K562 (cell line): Measurements from ENCODE around the gene POLA1. TPM values are rescaled to one million over a fixed set of nuclear protein-coding genes. Genes with fewer than 3 reads are reported as not detected.

Source experiments
- ATAC-seq: fragments of 200-7000 bp; cut with Tn5 transposase; 3 replicates; pipeline ENCODE4 v1.9.1; 2020; ENCODE audit warnings: moderate library complexity
- BruUV-seq: library from RNA; stranded (reverse); fragments of 400-500 nt; replicated peaks from 2 replicates; lab custom pipeline; 2021; lab: Mats Ljungman, UMichigan
- CTCF ChIA-PET: fragments of 300-600 bp; formaldehyde crosslinking; extraction: SDS; loops from one replicate; lab custom pipeline; 2021; ENCODE audit warnings: low intra/inter-chr PET ratio; lab: Yijun Ruan, JAX
- POLR2A ChIA-PET: fragments of 300-600, 350-650 bp; sonication (Branson Sonifier 250); formaldehyde crosslinking; extraction: SDS; loops from one replicate; lab custom pipeline; 2021; ENCODE audit warnings: antibody characterized with exemption, inconsistent platforms; lab: Yijun Ruan, JAX
- DNase-seq, 4 experiments: peaks; one replicate each; pipeline versions ENCODE4 v3.0.0 to v3.0.0-alpha.2; 2011 to 2018; ENCODE audit warnings: low spot score in 3 of 4, mixed read lengths in 3 of 4; ENCODE audit errors: extremely low read depth in 1 of 4
- FAIRE-seq: peaks from 2 replicates; lab custom pipeline; 2011; peaks lifted over from hg19 to GRCh38; lab: Jason Lieb, UNC
- H2AFZ ChIP-seq: 2 replicates; pipeline ENCODE4 v1.6.0; 2011; ENCODE audit warnings: low read depth, low read length, control low read depth, inconsistent platforms
- H3K27ac ChIP-seq: fragments of 200-600 bp; 3 replicates; pipeline ENCODE4 v1.8.0; 2011; ENCODE audit warnings: low read depth, mild to moderate bottlenecking, control low read depth, inconsistent platforms, low read length, moderate library complexity, mixed read lengths; ENCODE audit errors: extremely low read depth
- H3K27me3 ChIP-seq, 2 experiments: fragments of 300-600 bp in 1 of 2; 2 replicates in 1 of 2; 3 replicates in 1 of 2; pipeline versions ENCODE4 v1.6.0 to v1.8.0; 2011; ENCODE audit warnings: inconsistent platforms in 2 of 2, low read length in 2 of 2, mild to moderate bottlenecking in 1 of 2, mixed read lengths in 1 of 2, moderate library complexity in 1 of 2; ENCODE audit not compliant: control insufficient read depth in 2 of 2, insufficient read depth in 2 of 2
- H3K36me3 ChIP-seq: fragments of 300-600 bp; 3 replicates; pipeline ENCODE4 v1.8.0; 2011; ENCODE audit warnings: mild to moderate bottlenecking, low read length, inconsistent platforms; ENCODE audit not compliant: control insufficient read depth, insufficient read depth
- H3K4me1 ChIP-seq, 2 experiments: fragments of 200-600 bp in 1 of 2; replicated peaks in 1 of 2; 2 replicates in 1 of 2; 3 replicates in 1 of 2; pipeline versions ENCODE4 v1.5.1 to v1.8.0; 2011; ENCODE audit warnings: inconsistent platforms in 2 of 2, low read length in 2 of 2, mild to moderate bottlenecking in 1 of 2, mixed read lengths in 1 of 2, moderate library complexity in 1 of 2; ENCODE audit not compliant: control insufficient read depth in 2 of 2, insufficient read depth in 2 of 2
- H3K4me2 ChIP-seq: 2 replicates; pipeline ENCODE4 v1.6.1; 2011; ENCODE audit warnings: low read length, control low read depth, inconsistent platforms, mixed read lengths; ENCODE audit not compliant: insufficient read depth
- H3K4me3 ChIP-seq: fragments of 200-600 bp; sonication (generic), shearing (Covaris generic); 2 replicates; pipeline ENCODE4 v1.5.1; 2016; ENCODE audit warnings: control low read depth, inconsistent platforms
- H3K79me2 ChIP-seq: fragments of 200-600 bp; 3 replicates; pipeline ENCODE4 v1.8.0; 2011; ENCODE audit warnings: low read length, inconsistent platforms; ENCODE audit not compliant: control insufficient read depth, insufficient read depth
- H3K9ac ChIP-seq, 2 experiments: 2 replicates each; pipeline versions ENCODE4 v1.6.0 to v1.6.1; 2011; ENCODE audit warnings: low read depth in 2 of 2, low read length in 2 of 2, control low read depth in 1 of 2, inconsistent platforms in 1 of 2, mild to moderate bottlenecking in 1 of 2, mixed read lengths in 1 of 2; ENCODE audit not compliant: insufficient read depth in 1 of 2
- H3K9me1 ChIP-seq: one replicate; pipeline ENCODE4 v1.6.0; 2011; ENCODE audit warnings: inconsistent platforms, mild to moderate bottlenecking, low read length, moderate library complexity; ENCODE audit not compliant: control insufficient read depth, insufficient read depth
- H3K9me3 ChIP-seq: replicated peaks from 2 replicates; pipeline ENCODE4 v1.5.1; 2011; ENCODE audit warnings: low read depth, low read length, inconsistent platforms; ENCODE audit not compliant: control insufficient read depth, insufficient read depth
- H4K20me1 ChIP-seq: replicated peaks from 2 replicates; pipeline ENCODE4 v1.6.1; 2011; ENCODE audit warnings: low read length, inconsistent platforms, mixed read lengths; ENCODE audit not compliant: control insufficient read depth, insufficient read depth
- ARNT ChIP-seq, 2 experiments: fragments of 450-650 bp; IDR thresholded peaks; 2 replicates each; pipeline ENCODE4 v1.6.1; 2016; ENCODE audit warnings: mild to moderate bottlenecking in 1 of 2
- BRF2 ChIP-seq: IDR thresholded peaks from 3 replicates; pipeline ENCODE4 v1.6.1; 2011; ENCODE audit warnings: borderline replicate concordance, mild to moderate bottlenecking; ENCODE audit not compliant: insufficient read length, insufficient read depth
- CCAR2 ChIP-seq: fragments of 200-400 bp; formaldehyde crosslinking; IDR thresholded peaks from 2 replicates; pipeline ENCODE4 v1.6.1; 2017; ENCODE audit warnings: mild to moderate bottlenecking, low read depth, low read length
- DNMT1 ChIP-seq: fragments of 450-650 bp; IDR thresholded peaks from 2 replicates; pipeline ENCODE4 v1.6.1; 2016; ENCODE audit warnings: antibody characterized with exemption, mild to moderate bottlenecking
- E4F1 ChIP-seq: fragments of 250-450 bp; sonication (Bioruptor Pico); IDR thresholded peaks from 2 replicates; pipeline ENCODE4 v1.5.0; 2021; ENCODE audit warnings: mild to moderate bottlenecking, borderline replicate concordance
- EP400 ChIP-seq: fragments of 450-650 bp; IDR thresholded peaks from 2 replicates; pipeline ENCODE4 v1.6.1; 2017; ENCODE audit warnings: antibody characterized with exemption, mild to moderate bottlenecking, moderate library complexity
- ETV1 ChIP-seq: fragments of 450-650 bp; conservative IDR thresholded peaks from 2 replicates; pipeline ENCODE4 v1.6.1; 2016; ENCODE audit warnings: missing genetic modification characterization, control low read depth, low read depth, missing compliant biosample characterization
- GATAD2A ChIP-seq: fragments of 450-650 bp; IDR thresholded peaks from 2 replicates; pipeline ENCODE4 v1.6.1; 2017
- HINFP ChIP-seq: fragments of 450-650 bp; conservative IDR thresholded peaks from 2 replicates; pipeline ENCODE4 v1.6.1; 2016; ENCODE audit warnings: missing genetic modification characterization, low read depth, mild to moderate bottlenecking, control low read depth, missing compliant biosample characterization
- HOXB6 ChIP-seq: fragments of 250-450 bp; sonication (Bioruptor Pico); IDR thresholded peaks from 2 replicates; pipeline ENCODE4 v1.5.1; 2022; ENCODE audit warnings: mild to moderate bottlenecking, borderline replicate concordance
- MLLT1 ChIP-seq, 2 experiments: fragments of 450-650 bp; IDR thresholded peaks; 2 replicates each; pipeline ENCODE4 v1.6.1; 2016
- MXI1 ChIP-seq: IDR thresholded peaks from 2 replicates; pipeline ENCODE4 v1.6.1; 2011; ENCODE audit warnings: low read depth, mild to moderate bottlenecking, improper control_type of control experiment, low read length
- NFIX ChIP-seq: fragments of 250-450 bp; sonication (Bioruptor Pico); IDR thresholded peaks from 2 replicates; pipeline ENCODE4 v1.4.0; 2020; ENCODE audit warnings: low read depth, mild to moderate bottlenecking, moderate library complexity
- PHTF2 ChIP-seq: fragments of 250-450 bp; sonication (Bioruptor Pico); IDR thresholded peaks from 2 replicates; pipeline ENCODE4 v1.5.0; 2021; ENCODE audit warnings: mild to moderate bottlenecking
- PURB ChIP-seq: sonication (generic); formaldehyde crosslinking; IDR thresholded peaks from 2 replicates; pipeline ENCODE4 v1.9.0; 2021; ENCODE audit warnings: low read depth, mild to moderate bottlenecking, missing genetic modification reagents
- TEAD2 ChIP-seq: fragments of 450-650 bp; IDR thresholded peaks from 2 replicates; pipeline ENCODE4 v1.6.1; 2016; ENCODE audit warnings: missing genetic modification characterization, control low read depth, missing compliant biosample characterization
- ZC3H8 ChIP-seq: fragments of 450-650 bp; IDR thresholded peaks from 2 replicates; pipeline ENCODE4 v1.6.1; 2017
- ZNF316 ChIP-seq: fragments of 450-650 bp; IDR thresholded peaks from 2 replicates; pipeline ENCODE4 v1.6.1; 2016
- ZNF699 ChIP-seq: fragments of 250-450 bp; sonication (Bioruptor Pico); IDR thresholded peaks from 2 replicates; pipeline ENCODE4 v1.8.0; 2021; ENCODE audit warnings: mild to moderate bottlenecking, moderate library complexity; ENCODE audit not compliant: insufficient replicate concordance
- WGBS: fragments of 100-300 bp; shearing (Covaris generic); methylation state at CpG from one replicate; pipeline ENCODE4 v1.1.6; 2016; ENCODE audit warnings: low coverage, mixed read lengths; ENCODE audit not compliant: insufficient coverage; ENCODE audit errors: missing lambda C conversion rate; 5-methylcytosine and 5-hydroxymethylcytosine counted together
- in situ Hi-C: fragments of 300-500 bp; cut with MboI; formaldehyde crosslinking; loops from 4 replicates; pipeline ENCODE4 v1.15.0; 2018; ENCODE audit warnings: inconsistent platforms, mixed read lengths
- intact Hi-C: fragments of 100-400 bp; cut with micrococcal nuclease; formaldehyde crosslinking; loops from 2 replicates; pipeline ENCODE4 v1.14.2; 2022
- polyA plus RNA-seq, 8 experiments: library from polyadenylated mRNA; depleted of rRNA in 4 of 8; stranded (reverse) in 5 of 8; unstranded in 3 of 8; fragments of >200 nt; fragmentation: Nextera tagmentation in 2 of 8; fragmentation: Illumina TruSeq in 1 of 8; extraction: Ambion mirVana in 2 of 8; extraction: Trizol in 1 of 8; gene quantifications; 2 replicates each; pipeline versions ENCODE4 v1.2.1 to v1.2.3, GENCODE V29; 2011 to 2014; ENCODE audit warnings: inconsistent platforms in 1 of 8, missing spikeins in 1 of 8
- total RNA-seq, 7 experiments: library from RNA; depleted of rRNA in 6 of 7; stranded (reverse); fragments of >200 nt in 6 of 7; fragmentation: Illumina TruSeq in 2 of 7; extraction: Trizol in 2 of 7; gene quantifications; 2 replicates each; pipeline versions ENCODE4 v1.2.1 to v1.2.3, GENCODE V29; 2011 to 2021; ENCODE audit warnings: low replicate concordance in 1 of 7

The POLA1 gene
- total and polyA plus RNA-seq, 9 of the 15 experiments (the other 6 are each of a cell fraction or from before 2014, with no cell fraction given): 8.6 to 48.4 (median 27.4) TPM

GRCh38 chrX:25002661-25003020, 308.9 kb downstream of the POLA1 start:
- ChIA-PET POLR2A (no interaction called here), CTCF (no interaction called here)
- Histone ChIP-seq H3K36me3 (peaks cover 2% of the 10 kb centered on the region; the same call in 1 of the 3 replicates), H3K9me3 (no peaks in the 10 kb centered on the region), H3K4me1 (peaks cover 0 to 8% of the 10 kb centered on the region in 2 experiments; a peak in 2 of 5 replicates), H3K27ac (no peak overlapping the region), H3K79me2 (no peaks in the 10 kb centered on the region), H4K20me1 (no peaks in the 10 kb centered on the region), H3K9ac (no peak overlapping the region), H3K4me3 (no peak overlapping the region), H3K4me2 (no peak overlapping the region), H2AFZ (no peak overlapping the region), H3K9me1 (no peaks in the 10 kb centered on the region), H3K27me3 (peaks cover 0 to 12% of the 10 kb centered on the region in 2 experiments; a peak in 1 of 5 replicates)
- in situ Hi-C loops: no loop called here
- DNase-seq (no peak), ATAC-seq (no peak), FAIRE-seq (no peak)
- 100% methylated on average over 1 of the region's 33 CpGs for WGBS
- intact Hi-C loops: no loop called here
- no TSS peak for BruUV-seq
- TF ChIP-seq HINFP (tag): no peak
- TF ChIP-seq ZC3H8: no peak
- TF ChIP-seq ARNT (IDR thresholded peaks at IDR 0.05): no peak
- TF ChIP-seq NFIX (CRISPR knock-in tag): no peak
- TF ChIP-seq ZNF699 (CRISPR knock-in tag): no peak
- no peak for TF ChIP-seq BRF2
- TF ChIP-seq DNMT1: no peak
- no peak for TF ChIP-seq CCAR2
- TF ChIP-seq MXI1: no peak
- TF ChIP-seq ETV1 (tag): no peak
- no peak for TF ChIP-seq TEAD2 (tag)
- TF ChIP-seq MLLT1 (IDR thresholded peaks at IDR 0.05): no peak
- no peak for TF ChIP-seq PHTF2 (CRISPR knock-in tag)
- TF ChIP-seq PURB (CRISPR knock-in tag): no peak
- TF ChIP-seq GATAD2A: no peak
- TF ChIP-seq ZNF316: no peak
- no peak for TF ChIP-seq E4F1 (CRISPR knock-in tag)
- TF ChIP-seq HOXB6: no peak
- TF ChIP-seq EP400: no peak
